Right lobe of liver (tissue), 4 donors: ENCODE measurements around the gene ALDH7A1.

Experiments
- POLR2A ChIP-seq: fragments of 450-650 bp; IDR thresholded peaks from one replicate; pipeline ENCODE4 v1.6.1; 2017; ENCODE audit warnings: antibody characterized with exemption, mild to moderate bottlenecking
- TF ChIP-seq, protein P1 (sequence below), 4 donors: fragments of 200-600 bp in 3 of 4; fragments of 450-650 bp in 1 of 4; IDR thresholded peaks; one replicate each; pipeline versions ENCODE4 v1.5.1 to v1.8.0; 2016 to 2022; ENCODE audit warnings: antibody characterized with exemption in 4 of 4, mild to moderate bottlenecking in 2 of 4
- donor health status: DM: no; HTN: no; CAD: no.
- donor health status: DM: no; HTN: no; CAD: no.
- donor health status: DM: no; HTN: yes; CAD: no.

DNA sequence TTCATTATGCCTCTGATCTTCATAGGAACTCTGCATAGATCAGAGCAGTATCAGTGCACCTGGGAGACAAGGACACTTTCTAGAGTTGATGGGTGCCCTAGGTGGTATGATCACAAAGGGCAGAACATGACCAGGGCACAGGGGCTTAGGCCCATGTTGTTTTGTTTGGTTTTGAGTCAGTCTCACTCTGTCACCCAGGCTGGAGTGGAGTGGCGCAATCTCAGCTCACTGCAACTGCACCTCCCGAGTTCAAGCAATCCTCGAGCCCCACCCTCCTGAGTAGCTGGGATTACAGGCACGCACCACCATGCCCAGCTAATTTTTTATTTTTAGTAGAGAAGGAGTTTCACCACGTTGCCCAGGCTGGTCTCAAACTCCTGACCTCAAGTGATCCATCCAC, 17.6 kb downstream of the ALDH7A1 start:
- TF ChIP-seq, protein P1, sequence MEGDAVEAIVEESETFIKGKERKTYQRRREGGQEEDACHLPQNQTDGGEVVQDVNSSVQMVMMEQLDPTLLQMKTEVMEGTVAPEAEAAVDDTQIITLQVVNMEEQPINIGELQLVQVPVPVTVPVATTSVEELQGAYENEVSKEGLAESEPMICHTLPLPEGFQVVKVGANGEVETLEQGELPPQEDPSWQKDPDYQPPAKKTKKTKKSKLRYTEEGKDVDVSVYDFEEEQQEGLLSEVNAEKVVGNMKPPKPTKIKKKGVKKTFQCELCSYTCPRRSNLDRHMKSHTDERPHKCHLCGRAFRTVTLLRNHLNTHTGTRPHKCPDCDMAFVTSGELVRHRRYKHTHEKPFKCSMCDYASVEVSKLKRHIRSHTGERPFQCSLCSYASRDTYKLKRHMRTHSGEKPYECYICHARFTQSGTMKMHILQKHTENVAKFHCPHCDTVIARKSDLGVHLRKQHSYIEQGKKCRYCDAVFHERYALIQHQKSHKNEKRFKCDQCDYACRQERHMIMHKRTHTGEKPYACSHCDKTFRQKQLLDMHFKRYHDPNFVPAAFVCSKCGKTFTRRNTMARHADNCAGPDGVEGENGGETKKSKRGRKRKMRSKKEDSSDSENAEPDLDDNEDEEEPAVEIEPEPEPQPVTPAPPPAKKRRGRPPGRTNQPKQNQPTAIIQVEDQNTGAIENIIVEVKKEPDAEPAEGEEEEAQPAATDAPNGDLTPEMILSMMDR (IDR thresholded peaks at IDR 0.05), result no peak
- TF ChIP-seq POLR2A, result no peak
